Central memory CD8-positive, alpha-beta T cell (primary cell): ENCODE measurements around the gene GPR108.

ENCODE experiments used
- ATAC-seq: fragments of 150-1000 bp; cut with Tn5 transposase; replicated peaks from 2 replicates; pipeline ENCODE4 v1.10.0; 2022; ENCODE audit warnings: mild to moderate bottlenecking, moderate FRiP score, moderate number of reproducible peaks; ENCODE audit not compliant: poor library complexity, severe bottlenecking; ENCODE audit errors: extremely low read depth
- DNase-seq, 2 donors: peaks; one replicate each; pipeline ENCODE4 v3.0.0; 2021; ENCODE audit warnings: low spot score in 2 of 2
- H3K27ac Mint-ChIP-seq: one replicate; pipeline ENCODE4 v1.8.0; 2022; ENCODE audit warnings: low read depth, mild to moderate bottlenecking, moderate library complexity, mixed read lengths
- H3K27me3 Mint-ChIP-seq: one replicate; pipeline ENCODE4 v1.8.0; 2022; ENCODE audit warnings: mixed read lengths
- H3K36me3 Mint-ChIP-seq: one replicate; pipeline ENCODE4 v1.8.0; 2022; ENCODE audit warnings: mild to moderate bottlenecking, moderate library complexity, mixed read lengths; ENCODE audit not compliant: insufficient read depth
- H3K4me1 Mint-ChIP-seq: one replicate; pipeline ENCODE4 v1.8.0; 2022; ENCODE audit warnings: mixed read lengths
- H3K4me3 Mint-ChIP-seq: one replicate; pipeline ENCODE4 v1.8.0; 2022; ENCODE audit warnings: mild to moderate bottlenecking, moderate library complexity, mixed read lengths
- H3K9me3 Mint-ChIP-seq: one replicate; pipeline ENCODE4 v1.8.0; 2022; ENCODE audit warnings: mixed read lengths

The GPR108 gene

DNA sequence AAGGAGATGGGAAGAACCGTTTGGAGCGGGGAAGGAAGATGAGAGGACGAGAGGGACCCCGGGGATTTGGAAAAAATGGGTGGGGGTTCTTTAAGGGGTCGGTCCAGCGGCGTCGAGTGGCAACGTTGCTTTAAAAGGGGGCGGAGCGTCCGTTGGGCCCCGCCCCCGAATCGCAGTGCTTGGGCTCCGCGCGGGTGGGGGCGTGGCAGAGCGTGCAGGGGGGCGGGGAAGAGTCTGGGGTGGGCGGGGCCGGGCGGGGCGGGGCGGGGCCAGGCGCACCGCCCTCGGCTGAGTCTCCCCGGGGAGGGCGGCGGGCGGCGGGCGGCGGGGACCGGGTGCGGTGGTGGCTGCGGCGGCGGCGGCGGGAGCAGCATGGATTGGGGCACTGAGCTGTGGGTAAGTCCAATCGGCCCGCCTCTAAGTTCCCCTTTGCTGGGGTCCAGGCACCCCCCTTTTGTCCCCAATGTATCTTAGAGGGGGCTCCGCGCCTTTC lies 2.1 kb upstream of the GPR108 start, which contains the start of gene TRIP10:
TSS of gene TRIP10 (plus strand) at position 291 of the 493 bp plus-strand sequence. CDS start at position 373, 82 bp downstream.
- Mint-ChIP-seq H3K27me3 (no peaks in the 10 kb centered on the region), H3K4me1 (peaks cover 42% of the 10 kb centered on the region)
- ATAC-seq = no peak

DNA sequence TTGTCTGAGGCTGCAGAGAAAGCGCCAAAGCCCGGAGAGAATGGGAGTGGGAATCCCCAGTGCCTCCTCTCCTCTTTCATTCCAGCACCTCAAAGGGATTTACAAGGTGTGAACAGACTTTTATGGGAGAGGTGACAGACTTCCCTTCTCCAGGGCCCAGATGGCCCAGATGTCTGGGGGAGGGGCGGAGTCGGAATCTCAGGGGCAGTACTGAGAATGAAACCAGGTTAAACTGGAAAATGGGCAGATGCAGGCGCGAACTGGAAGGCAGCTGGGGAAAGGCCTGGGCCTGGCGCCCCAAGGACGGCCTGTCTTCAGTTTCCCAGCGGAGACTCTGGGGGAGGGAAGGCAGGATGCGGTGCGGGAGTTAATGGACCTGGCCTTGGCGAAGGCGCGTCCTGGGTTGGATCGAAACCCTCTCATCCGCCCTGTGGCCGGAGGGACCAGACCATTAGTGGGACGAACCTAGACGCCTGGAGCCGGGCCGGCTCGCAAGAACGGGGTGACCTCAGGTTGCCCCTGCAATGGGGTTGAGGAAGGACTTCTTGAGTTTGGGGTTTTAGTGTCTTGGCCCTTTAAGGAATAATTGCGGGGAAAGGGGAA lies 1.5 kb upstream of the GPR108 start:
- no peak for DNase-seq
- Mint-ChIP-seq H3K4me1 (peaks cover 37% of the 10 kb centered on the region), H3K9me3 (no peaks in the 10 kb centered on the region), H3K27me3 (no peaks in the 10 kb centered on the region), H3K4me3 (peak overlapping the region; percentile 89), H3K27ac (peak overlapping the region; percentile 100), H3K36me3 (peaks cover 18% of the 10 kb centered on the region)
- no peak for ATAC-seq

More for the DNA sequence above, 2.1 kb upstream of the GPR108 start, which contains the start of gene TRIP10:
- Mint-ChIP-seq H3K36me3 (peaks cover 15% of the 10 kb centered on the region), H3K4me3 (peak within 1 kb of the TSS; percentile 89), H3K9me3 (no peaks in the 10 kb centered on the region), H3K27ac (peak within 1 kb of the TSS; percentile 100)
- peak; percentile 62 to 68 for DNase-seq

DNA sequence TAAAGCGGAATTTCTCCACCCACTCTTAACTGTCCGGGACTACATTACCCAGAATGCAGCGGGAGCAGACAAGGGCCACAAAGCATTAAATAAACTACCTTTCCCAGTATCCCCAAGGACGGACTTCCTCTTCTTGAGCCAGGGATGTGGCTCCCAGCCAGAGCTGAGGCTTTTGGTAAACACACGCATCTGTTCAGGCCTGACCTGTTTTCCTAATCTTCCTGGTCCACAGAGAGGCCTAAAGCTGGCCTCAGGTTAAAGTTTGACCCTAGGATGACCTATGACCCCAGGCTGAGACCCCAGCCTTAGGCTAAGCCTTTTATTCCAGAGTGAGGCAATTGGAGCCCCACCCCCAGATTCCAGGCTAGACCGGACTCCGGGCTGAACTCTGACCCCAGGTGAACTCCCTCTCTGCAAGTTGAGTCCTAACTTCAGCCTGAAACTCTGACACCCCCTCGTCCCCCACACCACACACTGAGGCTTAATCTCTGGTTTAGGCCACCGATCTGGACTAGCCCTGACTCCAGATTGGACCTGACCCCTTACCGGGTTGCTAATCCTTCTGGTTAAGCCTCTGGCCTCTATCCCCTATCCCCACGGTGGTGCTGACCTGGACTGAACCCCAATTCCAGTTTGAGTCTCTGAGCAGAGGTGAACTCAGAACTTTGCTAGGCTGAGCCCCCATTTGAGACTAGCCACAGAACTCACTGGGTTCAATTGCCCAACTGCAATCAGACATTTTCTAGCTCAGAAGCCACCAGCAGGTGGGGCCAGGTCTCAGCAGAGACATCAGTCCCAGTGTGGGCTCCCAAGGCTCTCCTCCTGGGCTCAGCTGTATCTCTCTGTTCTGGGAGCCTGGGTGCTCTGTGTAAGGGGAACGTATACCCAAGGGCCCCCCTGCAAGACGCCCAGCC lies 750 bp upstream of the GPR108 start:
- peaks cover 35% of the 10 kb centered on the region for H3K4me1 Mint-ChIP-seq
- H3K9me3 Mint-ChIP-seq = no peaks in the 10 kb centered on the region
- peak overlapping the region; percentile 100 for H3K27ac Mint-ChIP-seq
- H3K27me3 Mint-ChIP-seq = no peaks in the 10 kb centered on the region
- H3K4me3 Mint-ChIP-seq = peak overlapping the region; percentile 89
- DNase-seq (peak; percentile 58 to 63), ATAC-seq (peak; percentile 13)
- peaks cover 21% of the 10 kb centered on the region for H3K36me3 Mint-ChIP-seq

DNA sequence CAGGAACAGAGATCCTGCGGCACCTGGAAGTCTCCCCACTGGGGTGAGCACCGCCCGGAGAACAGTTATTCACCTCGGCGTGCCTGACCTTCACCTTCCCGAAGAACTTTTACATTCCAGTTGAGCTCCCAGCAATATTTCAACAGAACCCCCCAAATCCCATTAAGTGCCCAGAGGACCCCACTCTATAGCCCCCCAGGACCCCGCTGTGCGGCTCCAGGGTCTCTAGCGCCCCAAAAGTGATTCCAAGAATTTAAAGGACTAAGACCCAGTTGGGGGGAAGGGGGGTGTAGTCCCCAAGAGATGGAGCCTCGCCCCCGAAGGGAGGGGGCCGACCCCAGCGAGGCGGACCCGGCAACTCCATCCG lies 480 bp downstream of the GPR108 start:
- H3K9me3 Mint-ChIP-seq = no peaks in the 10 kb centered on the region
- H3K27me3 Mint-ChIP-seq = no peaks in the 10 kb centered on the region
- H3K27ac Mint-ChIP-seq = peak overlapping the region; percentile 100
- H3K4me3 Mint-ChIP-seq = peak overlapping the region; percentile 89
- ATAC-seq = no peak
- peaks cover 23% of the 10 kb centered on the region for H3K36me3 Mint-ChIP-seq
- DNase-seq = no peak
- H3K4me1 Mint-ChIP-seq = peaks cover 43% of the 10 kb centered on the region

DNA sequence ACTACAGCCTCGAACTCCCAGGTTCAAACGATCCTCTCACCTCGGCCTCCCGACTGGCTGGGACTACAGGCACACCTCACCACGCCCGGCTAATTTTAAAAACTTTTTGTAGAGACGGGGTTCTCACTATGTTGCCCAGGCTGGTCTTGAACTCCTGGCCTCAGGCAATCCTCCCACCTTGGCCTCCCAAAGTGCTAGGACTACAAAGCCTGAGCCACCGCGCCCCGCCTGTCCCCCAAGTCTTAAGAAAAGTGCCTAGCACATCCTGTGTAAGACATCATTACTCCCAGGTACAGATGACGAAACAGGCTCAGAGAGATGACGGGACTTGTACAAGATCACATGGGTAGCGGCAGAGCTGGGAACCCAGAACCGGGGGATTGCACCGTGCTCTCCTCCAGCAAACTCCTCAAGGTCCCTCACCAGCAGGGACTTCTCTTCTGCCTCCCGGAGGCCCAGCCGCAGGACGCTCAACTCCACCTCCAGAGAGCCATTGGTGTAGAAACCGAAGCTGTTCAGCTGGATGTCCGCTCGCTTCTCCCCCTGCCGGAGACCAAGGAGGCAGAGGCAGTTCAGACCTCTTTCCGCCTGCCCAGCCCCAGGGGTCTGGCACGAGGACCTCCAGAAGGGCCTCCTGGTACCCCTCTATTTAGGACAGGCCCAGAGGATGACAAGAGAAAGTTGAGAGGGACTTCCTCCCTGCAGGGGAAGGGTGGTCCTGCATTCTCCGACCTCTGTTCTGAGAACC lies 1.0 kb downstream of the GPR108 start:
- no peaks in the 10 kb centered on the region for H3K9me3 Mint-ChIP-seq
- peak; percentile 25 for ATAC-seq
- H3K4me3 Mint-ChIP-seq = peak overlapping the region; percentile 89
- H3K36me3 Mint-ChIP-seq = peaks cover 23% of the 10 kb centered on the region
- H3K27ac Mint-ChIP-seq = peak overlapping the region; percentile 100
- peak; percentile 56 to 63 for DNase-seq
- H3K4me1 Mint-ChIP-seq = peaks cover 43% of the 10 kb centered on the region
- no peaks in the 10 kb centered on the region for H3K27me3 Mint-ChIP-seq

- Mint-ChIP-seq H3K4me1 (peaks cover 37% of the 10 kb centered on the region), H3K9me3 (no peaks in the 10 kb centered on the region), H3K36me3 (peaks cover 23% of the 10 kb centered on the region), H3K27me3 (no peaks in the 10 kb centered on the region), H3K27ac (peak overlapping the region; percentile 100), H3K4me3 (no peak overlapping the region)
- no peak for DNase-seq
- ATAC-seq = no peak
These were observed 2.0 kb downstream of the GPR108 start for GRCh38 chr19:6735181-6735911.

DNA sequence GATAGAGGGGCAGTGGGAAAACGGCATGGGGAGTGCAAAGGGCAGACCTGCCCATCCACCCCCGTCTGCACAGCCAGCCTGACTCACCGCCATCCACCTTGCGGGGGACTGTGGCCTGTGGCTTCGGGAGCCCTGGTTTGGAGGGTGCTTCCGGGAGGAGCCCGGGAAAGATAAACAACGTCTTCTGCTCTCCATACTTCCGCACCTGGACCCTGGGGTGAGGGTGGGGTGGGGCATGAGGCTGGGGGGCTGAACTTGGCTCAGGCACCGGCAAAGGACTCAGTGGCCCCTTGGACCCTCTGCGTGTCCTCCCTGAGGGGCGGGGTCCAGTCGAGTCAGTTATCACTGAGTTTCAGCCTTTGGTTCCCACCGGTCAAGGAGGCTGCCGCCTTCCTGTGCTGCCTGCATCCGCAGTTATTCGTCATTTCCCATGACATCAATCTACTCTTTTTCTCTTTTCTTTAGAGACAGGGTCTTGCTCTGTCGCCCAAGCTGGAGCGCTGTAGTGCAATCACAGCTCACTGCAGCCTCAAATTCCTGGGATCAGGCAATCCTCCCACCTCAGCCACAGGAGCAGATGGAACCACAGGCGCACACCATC lies 3.2 kb downstream of the GPR108 start:
- no peak overlapping the region for H3K4me3 Mint-ChIP-seq
- no peaks in the 10 kb centered on the region for H3K9me3 Mint-ChIP-seq
- H3K27ac Mint-ChIP-seq = no peak overlapping the region
- DNase-seq (no peak), ATAC-seq (no peak)
- H3K36me3 Mint-ChIP-seq = peaks cover 23% of the 10 kb centered on the region
- H3K27me3 Mint-ChIP-seq = no peaks in the 10 kb centered on the region
- H3K4me1 Mint-ChIP-seq = peaks cover 34% of the 10 kb centered on the region

GRCh38 chr19:6733338-6734095 lies 3.9 kb downstream of the GPR108 start:
- no peaks in the 10 kb centered on the region for H3K9me3 Mint-ChIP-seq
- DNase-seq (no peak), ATAC-seq (no peak)
- no peak overlapping the region for H3K27ac Mint-ChIP-seq
- H3K36me3 Mint-ChIP-seq = peaks cover 21% of the 10 kb centered on the region
- H3K27me3 Mint-ChIP-seq = no peaks in the 10 kb centered on the region
- H3K4me3 Mint-ChIP-seq = no peak overlapping the region
- H3K4me1 Mint-ChIP-seq = peaks cover 28% of the 10 kb centered on the region

- no peak for DNase-seq
- H3K27me3 Mint-ChIP-seq = no peaks in the 10 kb centered on the region
- no peak for ATAC-seq
- peaks cover 20% of the 10 kb centered on the region for H3K36me3 Mint-ChIP-seq
- H3K27ac Mint-ChIP-seq = no peak overlapping the region
- H3K9me3 Mint-ChIP-seq = no peaks in the 10 kb centered on the region
- no peak overlapping the region for H3K4me3 Mint-ChIP-seq
- H3K4me1 Mint-ChIP-seq = peaks cover 21% of the 10 kb centered on the region
These were observed 4.5 kb downstream of the GPR108 start for GRCh38 chr19:6732803-6733337.

GRCh38 chr19:6731822-6732221 lies 5.6 kb downstream of the GPR108 start:
- Mint-ChIP-seq H3K4me1 (peaks cover 20% of the 10 kb centered on the region), H3K9me3 (no peaks in the 10 kb centered on the region), H3K4me3 (no peak overlapping the region), H3K27ac (no peak overlapping the region), H3K36me3 (peaks cover 16% of the 10 kb centered on the region), H3K27me3 (no peaks in the 10 kb centered on the region)
- DNase-seq (no peak), ATAC-seq (no peak)
